ENCODE measurements around the gene GJC3.

GJC3 gene

DNA sequence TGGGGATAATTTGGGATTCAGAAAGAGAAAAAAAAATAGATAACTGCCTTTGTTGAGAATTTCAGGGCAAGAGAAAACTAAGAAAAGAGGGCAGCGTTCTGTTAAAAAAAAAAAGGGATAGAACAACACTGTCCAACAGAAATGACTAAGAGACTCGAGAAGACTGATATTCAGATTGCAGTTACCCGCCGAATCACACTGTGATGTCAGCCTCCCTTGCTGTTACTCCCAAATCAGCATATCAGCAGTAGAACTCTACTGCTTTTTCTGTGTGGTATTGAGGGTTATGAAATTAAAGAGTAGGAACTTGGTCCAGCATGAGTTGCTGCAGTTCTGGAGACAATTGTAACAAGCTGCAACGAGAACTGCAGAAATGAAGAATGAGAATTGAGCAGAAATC is 1.9 kb downstream of the GJC3 start:
- DNase-seq (ENCODE audit: low read depth) = no peak
- TF ChIP-seq, protein P1, sequence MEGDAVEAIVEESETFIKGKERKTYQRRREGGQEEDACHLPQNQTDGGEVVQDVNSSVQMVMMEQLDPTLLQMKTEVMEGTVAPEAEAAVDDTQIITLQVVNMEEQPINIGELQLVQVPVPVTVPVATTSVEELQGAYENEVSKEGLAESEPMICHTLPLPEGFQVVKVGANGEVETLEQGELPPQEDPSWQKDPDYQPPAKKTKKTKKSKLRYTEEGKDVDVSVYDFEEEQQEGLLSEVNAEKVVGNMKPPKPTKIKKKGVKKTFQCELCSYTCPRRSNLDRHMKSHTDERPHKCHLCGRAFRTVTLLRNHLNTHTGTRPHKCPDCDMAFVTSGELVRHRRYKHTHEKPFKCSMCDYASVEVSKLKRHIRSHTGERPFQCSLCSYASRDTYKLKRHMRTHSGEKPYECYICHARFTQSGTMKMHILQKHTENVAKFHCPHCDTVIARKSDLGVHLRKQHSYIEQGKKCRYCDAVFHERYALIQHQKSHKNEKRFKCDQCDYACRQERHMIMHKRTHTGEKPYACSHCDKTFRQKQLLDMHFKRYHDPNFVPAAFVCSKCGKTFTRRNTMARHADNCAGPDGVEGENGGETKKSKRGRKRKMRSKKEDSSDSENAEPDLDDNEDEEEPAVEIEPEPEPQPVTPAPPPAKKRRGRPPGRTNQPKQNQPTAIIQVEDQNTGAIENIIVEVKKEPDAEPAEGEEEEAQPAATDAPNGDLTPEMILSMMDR (conservative IDR thresholded peaks at IDR 0.05; ENCODE audit: low read depth, low read length) = no peak

GRCh38 chr7:99926321-99926720 is 3.1 kb downstream of the GJC3 start:
- DNase-seq (ENCODE audit: low read depth) = no peak
- H3K4me3 ChIP-seq (ENCODE audit: low read length) = no peak overlapping the region
- TF ChIP-seq, protein P1 (conservative IDR thresholded peaks at IDR 0.05; ENCODE audit: low read depth, low read length) = no peak

More for the DNA sequence above, 1.9 kb downstream of the GJC3 start:
- no peak overlapping the region for H3K4me3 ChIP-seq (ENCODE audit: low read length)

- TF ChIP-seq, protein P1 (conservative IDR thresholded peaks at IDR 0.05; ENCODE audit: low read depth, low read length) = no peak
- DNase-seq (ENCODE audit: low read depth) = no peak
- H3K4me3 ChIP-seq (ENCODE audit: low read length) = no peak overlapping the region
These were observed 6.2 kb downstream of the GJC3 start for GRCh38 chr7:99923200-99923599.

- peak overlapping the region; percentile 83 for H3K4me3 ChIP-seq (ENCODE audit: low read length)
- TF ChIP-seq, protein P1 (conservative IDR thresholded peaks at IDR 0.05; ENCODE audit: low read depth, low read length) = no peak
- DNase-seq (ENCODE audit: low read depth) = no peak
These were observed 9.3 kb downstream of the GJC3 start for GRCh38 chr7:99920149-99920548.

DNA sequence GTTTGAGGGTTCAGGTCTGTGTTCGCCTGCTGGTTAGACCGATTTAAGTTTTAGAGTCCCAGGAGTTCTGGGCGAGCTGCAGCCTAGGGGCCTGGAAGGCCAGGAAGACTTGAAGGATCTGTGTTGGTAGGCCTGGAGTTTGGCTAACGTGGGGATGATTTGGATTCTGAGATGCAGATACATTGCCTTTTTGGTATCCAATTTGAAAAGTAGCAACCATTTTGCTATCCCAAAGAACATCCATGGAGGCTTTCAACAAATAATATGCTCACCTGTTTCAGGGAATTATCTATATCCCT is 9.7 kb downstream of the GJC3 start:
- H3K4me3 ChIP-seq (ENCODE audit: low read length) = peak overlapping the region; percentile 83
- DNase-seq (ENCODE audit: low read depth) = no peak
- TF ChIP-seq, protein P1 (conservative IDR thresholded peaks at IDR 0.05; ENCODE audit: low read depth, low read length) = no peak

DNA sequence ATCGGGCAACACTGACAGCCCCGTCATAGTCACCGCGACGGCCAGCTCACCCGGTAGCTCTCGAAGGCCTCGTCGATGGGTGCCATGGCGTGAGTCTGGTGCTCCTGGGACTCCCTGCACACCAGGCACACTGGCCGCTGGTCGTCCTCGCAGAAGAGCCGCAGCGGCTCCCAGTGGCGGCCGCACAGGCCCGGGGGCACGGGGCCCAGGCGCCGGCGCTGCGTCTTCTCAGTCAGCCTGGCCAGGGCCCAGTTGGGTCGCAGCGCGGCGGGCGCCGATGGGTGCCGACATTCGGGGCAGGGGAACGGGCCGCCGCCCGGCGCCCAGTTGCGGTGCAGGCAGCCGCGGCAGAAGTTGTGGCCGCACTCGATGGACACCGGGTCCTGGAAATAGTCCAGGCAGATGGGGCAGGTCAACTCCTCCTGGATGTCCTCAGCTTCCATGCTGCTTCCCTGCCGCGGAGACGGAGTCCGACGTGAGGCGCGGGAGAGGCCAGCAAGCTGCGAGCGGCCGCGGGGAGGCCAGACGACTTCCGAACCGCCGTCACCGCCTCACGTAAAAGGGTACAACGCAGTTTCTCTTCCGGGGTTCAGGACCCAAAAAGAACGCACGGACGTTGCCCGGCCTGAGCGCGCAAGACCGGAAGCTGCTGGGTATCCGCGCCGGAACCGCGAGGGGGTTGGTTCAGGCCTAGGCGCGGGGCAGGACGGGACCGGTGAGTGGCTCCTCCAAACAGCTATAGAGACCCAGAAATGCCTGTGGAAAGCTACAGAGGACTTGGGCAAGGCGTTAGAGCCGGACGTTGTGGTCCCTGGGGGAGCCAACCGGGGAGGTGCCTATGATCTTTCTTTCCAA is 10.2 kb downstream of the GJC3 start, which contains the start of gene TRIM4:
Gene TRIM4 (minus strand): TSS at position 572 of the 855 bp plus-strand sequence. CDS start 129 bp downstream, at position 443.
- TF ChIP-seq, protein P1 (conservative IDR thresholded peaks at IDR 0.05; ENCODE audit: low read depth, low read length) = peak; percentile 33
- peak within 1 kb of the TSS; percentile 83 for H3K4me3 ChIP-seq (ENCODE audit: low read length)
- DNase-seq (ENCODE audit: low read depth) = peak; percentile 59

DNA sequence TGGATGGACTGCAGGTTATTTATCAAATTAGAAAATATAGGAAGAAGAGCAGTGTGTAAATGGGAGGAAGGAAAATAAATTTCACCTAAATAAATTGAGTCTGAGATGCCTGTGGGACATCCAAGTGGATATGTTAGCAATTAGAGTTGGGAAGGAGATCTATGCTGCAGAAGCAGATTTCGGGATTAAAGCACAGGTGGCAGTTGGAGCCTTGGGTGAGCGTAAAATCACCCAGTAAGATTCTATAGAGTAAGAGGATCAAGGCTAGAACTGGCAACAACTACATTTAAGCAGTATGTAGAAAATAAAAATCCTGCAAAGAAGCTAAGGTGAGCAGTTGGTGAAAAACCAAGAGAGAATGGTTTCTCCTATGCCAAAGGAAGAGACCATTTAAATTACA is 18.4 kb downstream of the GJC3 start:
- H3K4me3 ChIP-seq (ENCODE audit: low read length) = no peak overlapping the region
- TF ChIP-seq, protein P1 (conservative IDR thresholded peaks at IDR 0.05; ENCODE audit: low read depth, low read length) = no peak
- no peak for DNase-seq (ENCODE audit: low read depth)
